ENCODE data around the gene FOXR1. TPM values are rescaled to one million over a fixed set of nuclear protein-coding genes. Genes with fewer than 3 reads are reported as not detected.

The FOXR1 gene
- total RNA-seq, 1 donor from 2014 or later: not detected

DNA sequence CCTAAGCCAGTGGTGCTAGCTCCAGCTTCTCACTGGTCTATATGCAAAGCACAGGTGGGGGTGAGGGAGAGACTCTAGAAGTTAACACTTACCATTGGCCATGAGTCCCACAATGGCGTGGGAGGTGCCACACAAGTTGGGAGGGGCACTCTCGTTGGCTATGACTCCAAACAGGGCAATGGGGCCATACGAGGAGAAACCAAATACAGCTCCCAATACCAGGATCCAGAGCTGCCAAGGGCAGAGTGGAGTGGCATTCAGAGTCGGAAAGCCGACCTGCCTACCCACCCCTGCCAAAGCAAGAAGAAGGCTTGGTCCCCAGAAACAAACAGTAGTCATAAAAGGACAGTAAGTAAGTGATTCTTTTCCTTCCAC, 53.5 kb downstream of the FOXR1 start:
- intact Hi-C loops (cut with micrococcal nuclease): no loop called here

DNA sequence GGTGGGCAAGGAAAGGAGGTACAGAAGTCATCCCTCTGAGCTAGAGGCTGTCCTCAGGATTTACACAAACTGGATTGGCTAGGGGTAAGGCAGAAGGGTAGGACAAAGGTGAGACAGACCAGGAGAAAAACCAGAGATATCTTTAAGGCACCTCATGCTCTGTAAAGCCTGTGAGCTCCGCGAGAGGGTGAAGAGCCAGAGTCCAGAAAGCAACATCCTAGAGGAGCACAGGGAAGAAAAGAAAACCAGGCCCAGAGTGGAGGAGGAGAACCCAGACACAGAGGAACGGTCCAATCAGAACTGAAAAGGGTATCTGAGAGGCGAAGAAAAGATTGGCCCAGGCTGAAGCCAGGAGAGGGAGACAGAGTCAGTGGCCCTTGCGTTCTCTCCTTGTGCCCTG, 54.0 kb downstream of the FOXR1 start:
- intact Hi-C loops (cut with micrococcal nuclease): no loop called here

DNA sequence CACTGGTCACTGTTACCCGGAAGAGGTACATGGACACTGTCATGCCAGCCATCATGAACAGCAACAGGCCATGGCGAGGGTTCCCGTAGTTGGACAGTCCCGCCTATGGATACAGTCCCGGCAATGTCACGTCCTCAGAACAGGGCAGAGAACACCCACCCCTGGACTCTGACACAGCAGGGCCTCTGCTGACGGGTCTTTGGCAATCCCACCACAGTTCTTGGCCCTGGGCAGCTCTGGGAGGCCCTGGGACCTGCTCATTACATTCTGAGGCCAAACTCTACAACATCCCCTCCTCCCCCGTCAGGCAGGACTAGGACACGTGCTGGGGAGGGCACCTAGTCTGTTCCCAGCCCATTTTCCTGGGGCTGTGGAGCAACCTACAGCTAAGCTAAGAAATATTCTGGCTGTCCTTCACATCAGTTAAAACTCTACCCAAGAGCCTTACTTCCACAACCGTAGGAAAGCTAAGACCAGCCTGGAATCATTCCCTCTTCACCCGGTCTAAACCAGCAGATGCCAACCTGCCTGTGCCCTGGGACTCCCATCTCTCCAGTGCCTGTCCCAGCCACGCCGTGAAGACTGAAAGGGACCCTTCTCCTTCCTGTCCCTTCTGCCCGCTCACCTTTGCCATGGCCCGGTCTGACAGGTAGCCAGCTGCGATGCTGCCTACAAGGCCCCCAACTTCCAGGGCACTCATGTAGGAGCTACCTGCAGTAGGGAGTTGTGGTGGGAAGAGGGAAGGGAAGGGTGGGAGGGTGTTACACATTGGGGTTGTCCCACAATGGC, 54.6 kb downstream of the FOXR1 start:
- intact Hi-C loops (cut with micrococcal nuclease): no loop called here

DNA sequence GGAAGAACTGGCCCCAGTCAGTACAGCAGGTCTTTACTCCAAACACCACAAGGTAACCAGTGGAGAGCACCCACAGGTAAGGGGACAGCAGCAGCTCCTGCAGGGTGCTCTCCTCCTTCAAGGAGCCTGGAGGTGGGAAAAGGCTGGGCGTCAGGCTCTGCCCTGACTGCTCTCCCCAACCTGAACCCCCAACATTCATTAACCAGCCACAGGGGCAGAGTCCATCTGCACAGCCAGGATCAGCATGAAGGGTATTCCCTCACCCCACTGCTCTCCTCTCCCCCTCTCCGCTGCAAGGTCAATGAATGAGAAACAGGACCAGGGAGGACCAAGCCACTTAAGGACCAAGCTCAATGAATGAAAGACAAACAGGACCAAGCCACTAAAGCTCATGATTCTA, 55.4 kb downstream of the FOXR1 start:
- intact Hi-C loops (cut with micrococcal nuclease): no loop called here

DNA sequence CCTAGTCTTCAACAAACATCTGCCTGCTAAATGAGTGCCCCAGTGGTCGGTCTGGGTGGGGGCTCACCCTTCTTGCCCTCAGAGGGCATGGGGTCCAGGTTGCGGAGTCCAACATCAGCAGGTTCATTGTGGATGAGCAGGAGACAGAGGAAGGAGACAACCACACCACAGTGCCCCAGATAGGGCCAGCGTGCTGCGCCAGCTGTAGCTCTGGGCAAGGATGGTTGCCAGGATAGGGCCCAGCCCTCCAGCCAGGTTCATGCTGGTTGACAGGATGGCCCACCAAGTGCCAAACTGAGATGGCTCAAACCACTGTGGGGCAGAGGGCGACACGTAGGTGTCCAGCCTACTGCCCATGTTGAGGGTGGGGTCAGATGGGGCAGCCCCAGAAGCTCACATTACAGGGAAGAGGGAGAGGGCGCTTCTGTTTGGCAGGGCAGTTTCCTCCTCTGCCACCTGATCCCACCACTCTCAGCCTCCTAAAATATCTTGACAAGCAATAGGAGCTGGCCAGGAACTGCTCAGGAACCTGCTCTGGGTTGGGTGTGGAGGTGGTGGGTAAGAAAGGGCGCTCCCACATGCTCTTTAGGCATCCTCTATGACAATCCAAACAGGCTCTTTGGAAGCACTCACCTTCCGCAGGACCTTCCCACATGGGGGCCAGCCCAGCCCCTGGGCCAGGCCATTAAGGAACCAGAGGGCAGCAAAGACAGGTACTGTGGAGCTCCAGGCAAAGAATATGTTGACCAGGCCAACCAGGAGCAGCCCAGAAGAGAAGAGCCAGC, 56.2 kb downstream of the FOXR1 start:
- intact Hi-C loops (cut with micrococcal nuclease): no loop called here

DNA sequence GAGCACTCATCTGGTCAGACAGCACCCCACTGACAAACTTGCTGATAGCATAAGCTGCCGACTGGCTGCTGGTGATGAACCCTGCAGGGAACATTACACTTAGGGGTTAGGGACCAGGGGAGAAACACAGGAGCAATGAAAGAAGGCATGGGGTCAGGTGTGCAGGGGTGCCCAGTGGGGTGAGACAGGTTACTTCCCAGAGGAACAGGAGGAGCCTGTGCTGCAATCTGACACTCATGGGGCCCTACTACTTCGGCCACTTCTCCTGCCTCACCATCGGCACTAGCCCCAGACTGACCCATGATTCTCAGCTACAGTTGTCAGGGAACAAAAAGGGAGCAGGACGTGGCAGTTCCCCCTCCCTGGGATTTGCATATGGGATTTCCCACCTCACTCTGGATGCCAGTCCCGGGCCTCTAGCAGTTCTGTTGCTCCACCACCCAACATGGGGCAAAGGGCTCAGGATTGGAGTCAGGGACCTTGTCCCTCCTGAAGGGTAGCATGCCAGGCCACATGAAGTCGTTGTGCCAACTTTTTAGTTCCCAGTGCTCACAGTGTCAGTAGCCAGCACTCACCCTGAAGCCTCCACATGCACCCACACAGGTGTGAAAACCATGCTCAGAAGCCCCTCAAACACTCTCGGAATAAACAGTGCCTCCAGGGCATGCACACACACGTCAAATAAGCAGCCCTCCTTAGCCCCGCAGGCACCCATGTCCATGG, 56.9 kb downstream of the FOXR1 start:
- intact Hi-C loops (cut with micrococcal nuclease): no loop called here

DNA sequence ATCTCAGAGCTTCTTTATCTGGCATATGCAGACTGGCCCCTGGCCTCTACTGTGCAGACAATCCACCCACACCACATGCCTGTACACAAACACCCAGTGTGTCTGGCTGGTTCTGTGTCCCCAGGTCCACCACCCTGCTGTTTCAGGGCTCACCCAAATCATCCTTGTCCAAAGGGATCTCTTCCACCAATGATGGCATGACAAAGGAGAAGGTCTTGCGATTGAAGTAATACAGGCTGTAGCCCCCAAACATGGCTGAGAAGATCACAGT, 57.4 kb downstream of the FOXR1 start:
- intact Hi-C loops (cut with micrococcal nuclease): no loop called here

DNA sequence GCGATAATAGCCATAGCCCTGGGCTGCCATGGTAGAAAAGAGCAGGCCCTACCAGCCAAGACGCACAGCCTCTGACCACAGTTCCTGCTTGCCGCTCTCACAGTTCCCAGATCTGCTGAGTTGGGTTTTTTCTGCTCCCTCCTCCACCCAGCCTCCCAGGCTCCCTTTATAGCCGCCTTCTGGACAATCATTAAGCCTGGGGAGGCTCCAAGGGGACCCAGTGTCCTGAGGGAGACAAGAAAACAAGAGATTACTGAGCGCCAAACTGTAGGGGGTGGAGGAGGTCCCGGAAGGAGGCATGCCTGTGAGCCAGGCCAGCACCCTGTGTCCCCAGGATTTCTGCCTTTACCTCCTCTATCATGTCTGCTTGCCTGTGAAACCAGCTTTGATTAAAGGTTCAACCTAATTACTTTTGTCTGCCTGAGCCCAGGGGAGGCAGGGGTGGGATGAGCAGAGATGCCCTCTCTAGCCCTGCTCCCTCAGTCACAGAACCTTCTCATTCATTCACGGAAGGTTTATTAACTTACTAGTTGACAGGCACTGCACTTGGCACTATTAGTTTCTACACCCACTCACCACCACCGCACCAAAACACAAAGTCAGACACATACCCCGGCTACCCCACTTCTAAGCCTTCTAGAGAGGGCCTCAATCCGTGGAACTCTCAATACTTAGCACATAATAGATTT, 57.9 kb downstream of the FOXR1 start:
- intact Hi-C loops (cut with micrococcal nuclease): loop anchor here (1.0 kb wide), 3 partner anchors 11 to 31 kb away; partner anchors contain the start of genes CENATAC, HYOU1, RPS25 and TRAPPC4

DNA sequence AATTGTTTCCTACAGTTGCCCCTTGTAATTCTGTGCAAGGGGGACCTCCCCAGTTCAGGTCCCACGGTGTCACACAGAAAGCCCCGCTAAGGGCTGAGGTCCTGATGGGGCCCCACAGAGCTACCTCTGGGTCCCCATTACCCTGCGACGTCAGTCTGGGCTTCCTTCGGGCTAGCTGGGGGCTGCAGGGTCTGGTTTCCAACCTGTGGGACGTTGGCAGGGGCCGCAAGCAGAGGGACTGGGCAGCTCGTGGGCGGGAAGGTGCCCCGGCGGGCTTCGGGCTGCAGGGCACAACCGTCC, 58.4 kb downstream of the FOXR1 start:
- intact Hi-C loops (cut with micrococcal nuclease): loop anchor here (1.0 kb wide), 3 partner anchors 12 to 32 kb away; partner anchors contain the start of genes CENATAC, HYOU1, RPS25 and TRAPPC4

DNA sequence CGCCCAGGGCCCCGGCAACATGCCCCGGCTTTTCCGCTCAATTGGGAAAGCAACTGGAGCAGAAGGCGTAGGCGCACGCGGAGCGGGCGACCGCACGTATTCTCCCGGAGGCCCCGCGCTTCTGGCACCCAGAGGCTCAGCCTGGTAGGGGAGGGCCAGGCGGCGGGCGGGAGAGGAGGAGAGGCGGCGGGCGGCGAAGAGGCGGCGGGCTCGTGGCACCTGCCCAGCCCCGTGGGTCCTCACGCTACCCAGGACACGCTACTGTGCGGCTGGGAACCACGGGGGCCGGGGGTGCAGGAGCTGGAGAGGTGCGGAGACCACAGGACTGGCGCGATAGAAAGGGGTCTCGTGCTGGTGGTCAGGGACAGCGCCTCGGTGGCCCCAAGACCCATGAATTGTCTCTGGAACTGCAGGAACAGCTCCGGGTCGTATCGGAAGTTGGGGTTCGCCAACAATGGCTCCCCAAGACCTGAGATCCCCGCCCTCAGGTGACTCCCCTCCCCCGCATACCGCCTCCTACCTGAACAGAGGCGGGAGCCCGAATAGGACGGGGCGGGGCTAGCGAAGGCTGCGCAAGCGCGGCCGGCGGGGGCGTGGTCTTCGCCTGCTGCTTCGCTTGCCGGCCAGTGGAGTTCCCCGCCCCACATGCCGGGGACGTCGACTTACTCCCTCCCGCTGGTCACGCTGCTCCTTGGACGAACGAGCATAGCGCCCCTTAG, 58.9 kb downstream of the FOXR1 start, which contains the start of gene SLC37A4:
Gene SLC37A4 (minus strand): TSS at position 549 of the 719 bp plus-strand sequence.
- intact Hi-C loops (cut with micrococcal nuclease): loop anchor here (1.0 kb wide), 3 partner anchors 12 to 32 kb away; partner anchors contain the start of genes CENATAC, HYOU1, RPS25 and TRAPPC4

Other genes starting within 250 kb of the FOXR1 start
- 135 and 142 TPM in 2 replicates for gene DDX6, start 180.6 kb upstream of the FOXR1 start, total RNA-seq
- gene CXCR5, start 87.9 kb upstream of the FOXR1 start, total RNA-seq: 0.30 and 0.41 TPM in 2 replicates
- 54.8 and 56.5 TPM in 2 replicates for gene BCL9L, start 45.8 kb upstream of the FOXR1 start, total RNA-seq
- not detected in 2 replicates for gene UPK2, start 15.5 kb upstream of the FOXR1 start, total RNA-seq
- gene CENATAC, start 26.4 kb downstream of the FOXR1 start, total RNA-seq: 51.2 and 52.3 TPM in 2 replicates
- 1,476 and 1,513 TPM in 2 replicates for gene RPS25, start 46.6 kb downstream of the FOXR1 start, total RNA-seq
- 82.3 and 86.6 TPM in 2 replicates for gene TRAPPC4, start 47.0 kb downstream of the FOXR1 start, total RNA-seq
- 21.7 and 24.1 TPM in 2 replicates for gene SLC37A4, start 59.1 kb downstream of the FOXR1 start, total RNA-seq
- 207 and 217 TPM in 2 replicates for gene HYOU1, start 85.4 kb downstream of the FOXR1 start, total RNA-seq
- 31.7 and 36.5 TPM in 2 replicates for gene VPS11, start 96.1 kb downstream of the FOXR1 start, total RNA-seq
- 35.7 and 36.0 TPM in 2 replicates for gene HMBS, start 113.1 kb downstream of the FOXR1 start, total RNA-seq
- 68.0 and 71.5 TPM in 2 replicates for gene DPAGT1, start 130.1 kb downstream of the FOXR1 start, total RNA-seq
- gene C2CD2L, start 135.6 kb downstream of the FOXR1 start, total RNA-seq: 28.4 and 29.9 TPM in 2 replicates
- gene HINFP, start 149.8 kb downstream of the FOXR1 start, total RNA-seq: 39.6 and 44.2 TPM in 2 replicates
- gene ABCG4, start 177.3 kb downstream of the FOXR1 start, total RNA-seq: 0.07 and 0.48 TPM in 2 replicates
- 23.7 TPM in 2 replicates for gene NLRX1, start 197.0 kb downstream of the FOXR1 start, total RNA-seq
- gene NHERF4, start 213.7 kb downstream of the FOXR1 start, total RNA-seq: 0.14 and 0.23 TPM in 2 replicates
- 41.1 and 43.4 TPM in 2 replicates for gene CBL, start 234.6 kb downstream of the FOXR1 start, total RNA-seq